H1 (cell line): ENCODE results near the gene NCAPD3. TPM values are rescaled to one million over a fixed set of nuclear protein-coding genes. Genes with fewer than 3 reads are reported as not detected.

Experiments used
- BRCA1 ChIP-seq: IDR thresholded peaks from 2 replicates; pipeline ENCODE4 v1.6.1; 2012; ENCODE audit warnings: low read depth, low read length, improper control_type of control experiment
- CHD1 ChIP-seq: IDR thresholded peaks from 2 replicates; pipeline ENCODE4 v1.6.1; 2012; ENCODE audit warnings: low read depth, low read length, improper control_type of control experiment
- FOSL1 ChIP-seq: IDR thresholded peaks from 2 replicates; pipeline ENCODE4 v1.6.1; 2011; ENCODE audit warnings: mild to moderate bottlenecking, low read depth, low read length, moderate library complexity; ENCODE audit not compliant: insufficient read depth
- RAD21 ChIP-seq, 2 experiments: IDR thresholded peaks in 1 of 2; conservative IDR thresholded peaks in 1 of 2; 2 replicates each; pipeline ENCODE4 v1.6.1; 2011; ENCODE audit warnings: low read depth in 2 of 2, low read length in 2 of 2, improper control_type of control experiment in 1 of 2, inconsistent platforms in 1 of 2, mild to moderate bottlenecking in 1 of 2, moderate library complexity in 1 of 2
- RNF2 ChIP-seq: fragments of 200-900, 300-1000 bp; sonication (generic); IDR thresholded peaks from 2 replicates; pipeline ENCODE4 v1.7.1; 2016; ENCODE audit warnings: borderline replicate concordance, low read depth, mild to moderate bottlenecking, antibody characterized with exemption, low read length; ENCODE audit not compliant: poor library complexity, severe bottlenecking; ENCODE audit errors: missing control alignments
- SIN3A ChIP-seq, 2 experiments: IDR thresholded peaks in 1 of 2; conservative IDR thresholded peaks in 1 of 2; 2 replicates each; pipeline ENCODE4 v1.6.1; 2011 to 2012; ENCODE audit warnings: low read length in 2 of 2, improper control_type of control experiment in 1 of 2, low read depth in 1 of 2, mild to moderate bottlenecking in 1 of 2
- SIRT6 ChIP-seq: IDR thresholded peaks from one replicate; pipeline ENCODE4 v1.7.1; 2012; ENCODE audit warnings: low read length, inconsistent platforms
- SP2 ChIP-seq: IDR thresholded peaks from 2 replicates; pipeline ENCODE4 v1.6.1; 2012; ENCODE audit warnings: mild to moderate bottlenecking, low read length, inconsistent platforms
- TBP ChIP-seq: IDR thresholded peaks from 2 replicates; pipeline ENCODE4 v1.6.1; 2011; ENCODE audit warnings: low read depth, low read length, improper control_type of control experiment
- polyA plus RNA-seq, 7 experiments: library from polyadenylated mRNA; depleted of rRNA in 3 of 7; stranded (reverse) in 5 of 7; unstranded in 2 of 7; fragments of >200 nt in 5 of 7; fragments of 200-250 nt in 2 of 7; gene quantifications; 1 replicate in 5 of 7; 2 replicates in 1 of 7; 4 replicates in 1 of 7; pipeline versions ENCODE4 v1.2.1 to v1.2.3, GENCODE V29; 2011 to 2013; ENCODE audit warnings: missing spikeins in 2 of 7, mixed read lengths in 2 of 7
- total RNA-seq: library from RNA; stranded (reverse); fragmentation: NEBNext Ultra II Directional; extraction: Animal tissue kit (Norgen Biotek cat#: 25700); gene quantifications from 2 replicates; pipeline ENCODE4 v1.2.1, GENCODE V29; 2021
- TF ChIP-seq, protein P1 (sequence below): fragments of 300-600 bp; sonication (generic); IDR thresholded peaks from 2 replicates; pipeline ENCODE4 v1.7.1; 2012; ENCODE audit warnings: low read length, moderate library complexity, mild to moderate bottlenecking, inconsistent platforms; ENCODE audit not compliant: insufficient replicate concordance
- TF ChIP-seq, protein P2 (sequence below): IDR thresholded peaks from 2 replicates; pipeline ENCODE4 v1.6.1; 2011; ENCODE audit warnings: low read depth, mild to moderate bottlenecking, low read length; ENCODE audit not compliant: insufficient read depth

NCAPD3 gene
- total and polyA plus RNA-seq, 2 of the 8 experiments (the other 6 are each of a cell fraction or from before 2014, with no cell fraction given): 26.5 to 55.2 TPM

DNA sequence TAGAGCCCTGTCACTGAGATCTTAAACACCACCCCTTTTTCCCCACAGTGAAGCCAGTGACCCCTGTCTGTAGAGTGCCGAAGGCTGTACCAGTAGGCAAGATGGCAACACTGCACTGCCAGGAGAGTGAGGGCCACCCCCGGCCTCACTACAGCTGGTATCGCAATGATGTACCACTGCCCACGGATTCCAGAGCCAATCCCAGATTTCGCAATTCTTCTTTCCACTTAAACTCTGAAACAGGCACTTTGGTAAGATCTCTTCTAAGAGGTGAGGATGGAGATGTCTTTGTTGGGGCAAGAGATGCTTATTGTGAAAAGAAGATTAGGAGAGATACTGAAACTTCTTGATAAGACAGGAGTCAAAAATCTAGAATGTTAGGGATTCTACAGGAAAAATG is 79.0 kb downstream of the NCAPD3 start (continued):
- TF ChIP-seq, protein P1, sequence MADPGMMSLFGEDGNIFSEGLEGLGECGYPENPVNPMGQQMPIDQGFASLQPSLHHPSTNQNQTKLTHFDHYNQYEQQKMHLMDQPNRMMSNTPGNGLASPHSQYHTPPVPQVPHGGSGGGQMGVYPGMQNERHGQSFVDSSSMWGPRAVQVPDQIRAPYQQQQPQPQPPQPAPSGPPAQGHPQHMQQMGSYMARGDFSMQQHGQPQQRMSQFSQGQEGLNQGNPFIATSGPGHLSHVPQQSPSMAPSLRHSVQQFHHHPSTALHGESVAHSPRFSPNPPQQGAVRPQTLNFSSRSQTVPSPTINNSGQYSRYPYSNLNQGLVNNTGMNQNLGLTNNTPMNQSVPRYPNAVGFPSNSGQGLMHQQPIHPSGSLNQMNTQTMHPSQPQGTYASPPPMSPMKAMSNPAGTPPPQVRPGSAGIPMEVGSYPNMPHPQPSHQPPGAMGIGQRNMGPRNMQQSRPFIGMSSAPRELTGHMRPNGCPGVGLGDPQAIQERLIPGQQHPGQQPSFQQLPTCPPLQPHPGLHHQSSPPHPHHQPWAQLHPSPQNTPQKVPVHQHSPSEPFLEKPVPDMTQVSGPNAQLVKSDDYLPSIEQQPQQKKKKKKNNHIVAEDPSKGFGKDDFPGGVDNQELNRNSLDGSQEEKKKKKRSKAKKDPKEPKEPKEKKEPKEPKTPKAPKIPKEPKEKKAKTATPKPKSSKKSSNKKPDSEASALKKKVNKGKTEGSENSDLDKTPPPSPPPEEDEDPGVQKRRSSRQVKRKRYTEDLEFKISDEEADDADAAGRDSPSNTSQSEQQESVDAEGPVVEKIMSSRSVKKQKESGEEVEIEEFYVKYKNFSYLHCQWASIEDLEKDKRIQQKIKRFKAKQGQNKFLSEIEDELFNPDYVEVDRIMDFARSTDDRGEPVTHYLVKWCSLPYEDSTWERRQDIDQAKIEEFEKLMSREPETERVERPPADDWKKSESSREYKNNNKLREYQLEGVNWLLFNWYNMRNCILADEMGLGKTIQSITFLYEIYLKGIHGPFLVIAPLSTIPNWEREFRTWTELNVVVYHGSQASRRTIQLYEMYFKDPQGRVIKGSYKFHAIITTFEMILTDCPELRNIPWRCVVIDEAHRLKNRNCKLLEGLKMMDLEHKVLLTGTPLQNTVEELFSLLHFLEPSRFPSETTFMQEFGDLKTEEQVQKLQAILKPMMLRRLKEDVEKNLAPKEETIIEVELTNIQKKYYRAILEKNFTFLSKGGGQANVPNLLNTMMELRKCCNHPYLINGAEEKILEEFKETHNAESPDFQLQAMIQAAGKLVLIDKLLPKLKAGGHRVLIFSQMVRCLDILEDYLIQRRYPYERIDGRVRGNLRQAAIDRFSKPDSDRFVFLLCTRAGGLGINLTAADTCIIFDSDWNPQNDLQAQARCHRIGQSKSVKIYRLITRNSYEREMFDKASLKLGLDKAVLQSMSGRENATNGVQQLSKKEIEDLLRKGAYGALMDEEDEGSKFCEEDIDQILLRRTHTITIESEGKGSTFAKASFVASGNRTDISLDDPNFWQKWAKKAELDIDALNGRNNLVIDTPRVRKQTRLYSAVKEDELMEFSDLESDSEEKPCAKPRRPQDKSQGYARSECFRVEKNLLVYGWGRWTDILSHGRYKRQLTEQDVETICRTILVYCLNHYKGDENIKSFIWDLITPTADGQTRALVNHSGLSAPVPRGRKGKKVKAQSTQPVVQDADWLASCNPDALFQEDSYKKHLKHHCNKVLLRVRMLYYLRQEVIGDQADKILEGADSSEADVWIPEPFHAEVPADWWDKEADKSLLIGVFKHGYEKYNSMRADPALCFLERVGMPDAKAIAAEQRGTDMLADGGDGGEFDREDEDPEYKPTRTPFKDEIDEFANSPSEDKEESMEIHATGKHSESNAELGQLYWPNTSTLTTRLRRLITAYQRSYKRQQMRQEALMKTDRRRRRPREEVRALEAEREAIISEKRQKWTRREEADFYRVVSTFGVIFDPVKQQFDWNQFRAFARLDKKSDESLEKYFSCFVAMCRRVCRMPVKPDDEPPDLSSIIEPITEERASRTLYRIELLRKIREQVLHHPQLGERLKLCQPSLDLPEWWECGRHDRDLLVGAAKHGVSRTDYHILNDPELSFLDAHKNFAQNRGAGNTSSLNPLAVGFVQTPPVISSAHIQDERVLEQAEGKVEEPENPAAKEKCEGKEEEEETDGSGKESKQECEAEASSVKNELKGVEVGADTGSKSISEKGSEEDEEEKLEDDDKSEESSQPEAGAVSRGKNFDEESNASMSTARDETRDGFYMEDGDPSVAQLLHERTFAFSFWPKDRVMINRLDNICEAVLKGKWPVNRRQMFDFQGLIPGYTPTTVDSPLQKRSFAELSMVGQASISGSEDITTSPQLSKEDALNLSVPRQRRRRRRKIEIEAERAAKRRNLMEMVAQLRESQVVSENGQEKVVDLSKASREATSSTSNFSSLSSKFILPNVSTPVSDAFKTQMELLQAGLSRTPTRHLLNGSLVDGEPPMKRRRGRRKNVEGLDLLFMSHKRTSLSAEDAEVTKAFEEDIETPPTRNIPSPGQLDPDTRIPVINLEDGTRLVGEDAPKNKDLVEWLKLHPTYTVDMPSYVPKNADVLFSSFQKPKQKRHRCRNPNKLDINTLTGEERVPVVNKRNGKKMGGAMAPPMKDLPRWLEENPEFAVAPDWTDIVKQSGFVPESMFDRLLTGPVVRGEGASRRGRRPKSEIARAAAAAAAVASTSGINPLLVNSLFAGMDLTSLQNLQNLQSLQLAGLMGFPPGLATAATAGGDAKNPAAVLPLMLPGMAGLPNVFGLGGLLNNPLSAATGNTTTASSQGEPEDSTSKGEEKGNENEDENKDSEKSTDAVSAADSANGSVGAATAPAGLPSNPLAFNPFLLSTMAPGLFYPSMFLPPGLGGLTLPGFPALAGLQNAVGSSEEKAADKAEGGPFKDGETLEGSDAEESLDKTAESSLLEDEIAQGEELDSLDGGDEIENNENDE: no peak
- no peak for TF ChIP-seq RNF2
- no peak for TF ChIP-seq SP2
- TF ChIP-seq SIRT6: no peak
- TF ChIP-seq CHD1: no peak
- TF ChIP-seq, protein P2, sequence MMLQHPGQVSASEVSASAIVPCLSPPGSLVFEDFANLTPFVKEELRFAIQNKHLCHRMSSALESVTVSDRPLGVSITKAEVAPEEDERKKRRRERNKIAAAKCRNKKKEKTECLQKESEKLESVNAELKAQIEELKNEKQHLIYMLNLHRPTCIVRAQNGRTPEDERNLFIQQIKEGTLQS: no peak
- no peak for TF ChIP-seq TBP
- no peak for TF ChIP-seq BRCA1
- TF ChIP-seq FOSL1: no peak
- no peak for TF ChIP-seq RAD21 (IDR thresholded peaks at IDR 0.05 in 1 of 2, conservative IDR thresholded peaks at IDR 0.05 in 1 of 2; ENCODE audit: low read depth in 2 of 2, low read length in 2 of 2)
- no peak for TF ChIP-seq SIN3A (conservative IDR thresholded peaks at IDR 0.05 in 1 of 2, IDR thresholded peaks at IDR 0.05 in 1 of 2; ENCODE audit: low read depth in 1 of 2, low read length in 2 of 2)
